ENCODE measurements around the gene SIRPD. TPM values are rescaled to one million over a fixed set of nuclear protein-coding genes. Genes with fewer than 3 reads are reported as not detected.
"Not testable (repeated sequence)": the region's sequence is repeated elsewhere in the genome, so short reads cannot be mapped to it uniquely, and the experiment has no call there.

The SIRPD gene
- not detected for polyA plus RNA-seq (2013, experiment 1 of 2)
- polyA plus RNA-seq (2013, experiment 2 of 2), result not detected

DNA sequence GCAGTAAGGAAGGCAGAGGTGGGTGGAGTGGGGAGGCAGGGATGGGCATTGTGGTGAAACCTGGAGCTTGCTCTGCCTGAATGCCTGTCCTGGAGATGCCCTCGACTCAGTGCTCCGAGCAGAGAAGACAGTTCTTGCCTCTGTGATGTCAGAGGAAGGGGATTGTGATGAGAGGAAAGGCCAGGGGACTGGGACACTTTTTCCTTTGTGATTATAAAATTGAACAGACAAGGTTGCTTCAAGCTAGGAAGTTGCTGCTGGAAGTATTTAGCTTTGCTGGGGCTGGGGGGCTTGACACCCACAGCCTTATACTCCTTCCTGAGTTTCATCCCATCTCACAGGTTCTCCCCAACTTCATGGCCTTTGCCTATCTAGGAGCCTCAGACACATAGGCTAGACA, at the start of gene SIRPD:
Gene SIRPD (minus strand): TSS at position 101 of the 400 bp plus-strand sequence. CDS start 52 bp downstream, at position 49.
- 79 to 83% methylated on average over 2 of the region's 2 CpGs for WGBS, 2 experiments (ENCODE audit: insufficient coverage in 2 of 2)
- H3K9me3 ChIP-seq (ENCODE audit: control insufficient read depth, low read length), result no peaks in the 10 kb centered on the region
- no peaks in the 10 kb centered on the region for H3K4me1 ChIP-seq (ENCODE audit: control insufficient read depth, insufficient read depth, low read length, poor library complexity, severe bottlenecking)
- no peak within 1 kb of the TSS for H3K27ac ChIP-seq (ENCODE audit: low read depth, low read length, severe bottlenecking)
- H3K4me3 ChIP-seq (ENCODE audit: extremely low read depth, insufficient read depth, low read length, poor library complexity, severe bottlenecking), result no peak within 1 kb of the TSS
- no peaks in the 10 kb centered on the region for H3K36me3 ChIP-seq (ENCODE audit: control insufficient read depth, insufficient read depth, low read length)

DNA sequence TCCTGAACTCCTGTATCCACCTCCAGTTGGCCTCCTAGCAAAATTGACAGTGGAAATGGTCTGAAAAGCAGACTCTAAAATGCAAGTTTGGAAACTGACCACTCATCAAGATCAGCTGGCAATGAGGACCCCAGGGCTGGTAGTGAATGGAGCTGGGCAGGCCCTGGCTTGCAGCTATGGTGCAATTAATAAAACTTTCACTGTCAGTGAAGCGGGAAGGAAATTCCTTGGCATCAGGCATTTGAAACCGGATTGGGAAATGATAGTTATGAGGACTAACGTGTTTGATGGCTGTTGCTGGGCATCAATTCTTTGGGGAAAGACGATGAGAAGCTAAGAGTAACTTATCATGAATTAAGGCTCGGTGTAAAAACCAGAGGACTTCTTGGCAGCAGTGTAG, 43.2 kb upstream of the SIRPD start:
- Histone ChIP-seq H3K4me1 (ENCODE audit: control insufficient read depth, insufficient read depth, low read length, poor library complexity, severe bottlenecking) (no peaks in the 10 kb centered on the region), H3K36me3 (ENCODE audit: control insufficient read depth, insufficient read depth, low read length) (no peaks in the 10 kb centered on the region), H3K4me3 (ENCODE audit: extremely low read depth, insufficient read depth, low read length, poor library complexity, severe bottlenecking) (no peak overlapping the region), H3K27ac (ENCODE audit: low read depth, low read length, severe bottlenecking) (no peak overlapping the region), H3K9me3 (ENCODE audit: control insufficient read depth, low read length) (no peaks in the 10 kb centered on the region)
- WGBS, 2 experiments (ENCODE audit: insufficient coverage in 2 of 2), result no CpG with 5 or more reads among the region's 5 CpGs

DNA sequence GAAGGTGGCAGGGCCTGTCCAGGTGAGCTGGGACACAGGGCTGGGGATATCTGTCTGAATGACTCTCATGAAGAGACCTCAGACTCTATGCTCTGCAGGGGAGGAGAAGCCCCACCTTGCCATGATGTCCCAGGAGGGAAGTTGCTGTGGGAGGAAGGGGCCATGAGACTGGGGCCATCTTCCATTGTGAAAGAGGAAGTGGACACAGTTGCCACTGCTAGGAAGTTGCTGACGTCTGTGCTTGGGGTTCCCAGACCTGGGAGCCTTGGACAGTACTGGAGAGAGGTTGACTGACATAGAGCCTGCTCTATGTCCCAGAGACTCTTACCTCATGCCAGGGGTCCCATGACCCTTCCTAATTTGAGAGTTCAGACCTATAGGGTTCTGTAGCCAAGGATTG, 37.8 kb upstream of the SIRPD start:
- WGBS, 2 experiments (ENCODE audit: insufficient coverage in 2 of 2), result no CpG with 5 or more reads among the region's 1 CpG
- Histone ChIP-seq H3K36me3 (ENCODE audit: control insufficient read depth, insufficient read depth, low read length) (no peaks in the 10 kb centered on the region), H3K9me3 (ENCODE audit: control insufficient read depth, low read length) (no peaks in the 10 kb centered on the region)

GRCh38 chr20:1588533-1589460, 31.3 kb upstream of the SIRPD start:
- H3K27ac ChIP-seq (ENCODE audit: low read depth, low read length, severe bottlenecking), result no peak overlapping the region

More for the DNA sequence above, 37.8 kb upstream of the SIRPD start:
- Histone ChIP-seq H3K4me3 (ENCODE audit: extremely low read depth, insufficient read depth, low read length, poor library complexity, severe bottlenecking) (no peak overlapping the region), H3K4me1 (ENCODE audit: control insufficient read depth, insufficient read depth, low read length, poor library complexity, severe bottlenecking) (no peaks in the 10 kb centered on the region), H3K27ac (ENCODE audit: low read depth, low read length, severe bottlenecking) (no peak overlapping the region)

GRCh38 chr20:1587781-1588532, 30.5 kb upstream of the SIRPD start:
- H3K9me3 ChIP-seq (ENCODE audit: control insufficient read depth, low read length), result no peaks in the 10 kb centered on the region
- no peak overlapping the region for H3K4me3 ChIP-seq (ENCODE audit: extremely low read depth, insufficient read depth, low read length, poor library complexity, severe bottlenecking)
- WGBS, 2 experiments (ENCODE audit: insufficient coverage in 2 of 2), result no CpG with 5 or more reads among the region's 3 CpGs
- H3K4me1 ChIP-seq (ENCODE audit: control insufficient read depth, insufficient read depth, low read length, poor library complexity, severe bottlenecking), result no peaks in the 10 kb centered on the region
- H3K36me3 ChIP-seq (ENCODE audit: control insufficient read depth, insufficient read depth, low read length), result no peaks in the 10 kb centered on the region
- no peak overlapping the region for H3K27ac ChIP-seq (ENCODE audit: low read depth, low read length, severe bottlenecking)

More at GRCh38 chr20:1588533-1589460, 31.3 kb upstream of the SIRPD start:
- WGBS, 2 experiments (ENCODE audit: insufficient coverage in 2 of 2), result no CpG with 5 or more reads among the region's 9 CpGs
- no peaks in the 10 kb centered on the region for H3K4me1 ChIP-seq (ENCODE audit: control insufficient read depth, insufficient read depth, low read length, poor library complexity, severe bottlenecking)
- H3K36me3 ChIP-seq (ENCODE audit: control insufficient read depth, insufficient read depth, low read length), result no peaks in the 10 kb centered on the region
- H3K9me3 ChIP-seq (ENCODE audit: control insufficient read depth, low read length), result no peaks in the 10 kb centered on the region
- H3K4me3 ChIP-seq (ENCODE audit: extremely low read depth, insufficient read depth, low read length, poor library complexity, severe bottlenecking), result no peak overlapping the region

- 95 to 98% methylated on average over 4 to 6 of the region's 6 CpGs for WGBS, 2 experiments (ENCODE audit: insufficient coverage in 2 of 2)
- Histone ChIP-seq H3K36me3 (ENCODE audit: control insufficient read depth, insufficient read depth, low read length) (no peaks in the 10 kb centered on the region), H3K27ac (ENCODE audit: low read depth, low read length, severe bottlenecking) (no peak overlapping the region), H3K9me3 (ENCODE audit: control insufficient read depth, low read length) (no peaks in the 10 kb centered on the region), H3K4me1 (ENCODE audit: control insufficient read depth, insufficient read depth, low read length, poor library complexity, severe bottlenecking) (no peaks in the 10 kb centered on the region), H3K4me3 (ENCODE audit: extremely low read depth, insufficient read depth, low read length, poor library complexity, severe bottlenecking) (no peak overlapping the region)
Measured at GRCh38 chr20:1579488-1579887, 22.0 kb upstream of the SIRPD start.

- WGBS, 2 experiments (ENCODE audit: insufficient coverage in 2 of 2), result 93 to 95% methylated on average over 4 of the region's 4 CpGs
- Histone ChIP-seq H3K4me3 (ENCODE audit: extremely low read depth, insufficient read depth, low read length, poor library complexity, severe bottlenecking) (no peak overlapping the region), H3K27ac (ENCODE audit: low read depth, low read length, severe bottlenecking) (no peak overlapping the region), H3K36me3 (ENCODE audit: control insufficient read depth, insufficient read depth, low read length) (no peaks in the 10 kb centered on the region), H3K4me1 (ENCODE audit: control insufficient read depth, insufficient read depth, low read length, poor library complexity, severe bottlenecking) (no peaks in the 10 kb centered on the region), H3K9me3 (ENCODE audit: control insufficient read depth, low read length) (no peaks in the 10 kb centered on the region)
Measured at GRCh38 chr20:1577906-1578305, 20.4 kb upstream of the SIRPD start.

DNA sequence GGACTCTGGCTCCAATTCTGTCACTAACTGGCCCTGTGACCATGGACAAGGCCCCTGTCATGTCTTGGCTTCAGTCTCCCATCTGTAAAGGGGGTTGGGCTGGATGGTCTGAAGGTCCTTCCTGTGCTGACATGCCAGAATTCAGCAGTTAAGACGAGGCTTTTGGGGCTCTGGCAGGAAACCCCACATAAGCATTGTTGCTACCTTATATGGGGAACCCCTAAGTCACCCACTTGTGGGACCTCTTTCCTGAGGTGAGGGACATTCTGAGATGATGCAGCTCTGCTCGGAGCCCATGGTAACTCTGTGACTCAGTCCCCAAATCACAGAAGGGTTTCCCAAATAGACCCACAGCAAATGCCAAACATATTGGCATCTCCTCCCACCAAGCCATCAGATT, 19.8 kb upstream of the SIRPD start:
- H3K27ac ChIP-seq (ENCODE audit: low read depth, low read length, severe bottlenecking); H3K4me3 ChIP-seq (ENCODE audit: extremely low read depth, insufficient read depth, low read length, poor library complexity, severe bottlenecking); H3K9me3 ChIP-seq (ENCODE audit: control insufficient read depth, low read length); H3K36me3 ChIP-seq (ENCODE audit: control insufficient read depth, insufficient read depth, low read length); H3K4me1 ChIP-seq (ENCODE audit: control insufficient read depth, insufficient read depth, low read length, poor library complexity, severe bottlenecking): not testable (repeated sequence)
- WGBS, 2 experiments (ENCODE audit: insufficient coverage in 2 of 2), result 94 to 100% methylated on average over 1 to 2 of the region's 2 CpGs

GRCh38 chr20:1576641-1577040, 19.1 kb upstream of the SIRPD start:
- Histone ChIP-seq H3K27ac (ENCODE audit: low read depth, low read length, severe bottlenecking) (no peak overlapping the region), H3K4me3 (ENCODE audit: extremely low read depth, insufficient read depth, low read length, poor library complexity, severe bottlenecking) (no peak overlapping the region), H3K4me1 (ENCODE audit: control insufficient read depth, insufficient read depth, low read length, poor library complexity, severe bottlenecking) (no peaks in the 10 kb centered on the region), H3K36me3 (ENCODE audit: control insufficient read depth, insufficient read depth, low read length) (no peaks in the 10 kb centered on the region), H3K9me3 (ENCODE audit: control insufficient read depth, low read length) (no peaks in the 10 kb centered on the region)
- WGBS, 2 experiments (ENCODE audit: insufficient coverage in 2 of 2), result 80 to 90% methylated on average over 2 to 3 of the region's 3 CpGs

DNA sequence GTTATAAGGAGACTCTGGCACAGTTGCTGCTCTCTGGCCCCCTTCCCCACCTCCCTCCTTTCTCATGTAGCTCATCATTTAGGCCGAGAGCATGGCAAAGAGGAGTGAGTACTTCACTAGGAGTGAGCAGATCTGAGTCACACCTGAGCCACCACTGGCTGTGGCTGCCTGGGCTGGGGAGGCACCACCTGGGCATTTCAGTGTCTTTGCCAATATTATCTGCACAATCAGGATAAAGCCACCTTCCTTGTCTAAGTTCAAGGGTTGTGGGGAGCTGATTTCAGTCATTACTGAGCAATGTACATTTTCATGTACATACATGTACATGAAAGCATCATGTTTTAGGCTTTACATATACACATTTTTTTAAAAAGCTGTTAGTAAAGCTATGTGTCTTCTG, 18.5 kb upstream of the SIRPD start:
- not testable (repeated sequence) for H3K36me3 ChIP-seq (ENCODE audit: control insufficient read depth, insufficient read depth, low read length); H3K9me3 ChIP-seq (ENCODE audit: control insufficient read depth, low read length); H3K4me3 ChIP-seq (ENCODE audit: extremely low read depth, insufficient read depth, low read length, poor library complexity, severe bottlenecking); H3K27ac ChIP-seq (ENCODE audit: low read depth, low read length, severe bottlenecking); H3K4me1 ChIP-seq (ENCODE audit: control insufficient read depth, insufficient read depth, low read length, poor library complexity, severe bottlenecking)
- no CpG with 5 or more reads among the region's 1 CpG for WGBS, 2 experiments (ENCODE audit: insufficient coverage in 2 of 2)
